IMR-90 (cell line): ENCODE results near the gene S1PR3. TPM values are rescaled to one million over a fixed set of nuclear protein-coding genes. Genes with fewer than 3 reads are reported as not detected.

Experiments used
- ATAC-seq: fragments of 200-7000 bp; cut with Tn5 transposase; 2 replicates; pipeline ENCODE4 v1.9.1; 2020; ENCODE audit warnings: low read depth, mild to moderate bottlenecking, moderate library complexity
- BruUV-seq: library from RNA; stranded (reverse); fragments of 400-500 nt; replicated peaks from 2 replicates; lab custom pipeline; 2021; lab: Mats Ljungman, UMichigan
- CTCF ChIA-PET: fragments of 300-600 bp; formaldehyde crosslinking; extraction: SDS; loops from one replicate; lab custom pipeline; 2021; ENCODE audit warnings: antibody characterized with exemption; lab: Yijun Ruan, JAX
- POLR2A ChIA-PET: fragments of 300-600 bp; sonication (Branson Sonifier 250); formaldehyde crosslinking; loops from one replicate; lab custom pipeline; 2022; ENCODE audit warnings: antibody characterized with exemption; ENCODE audit not compliant: unreplicated experiment; lab: Charles Lee
- DNase-seq: peaks from one replicate; pipeline ENCODE4 v3.0.0; 2013
- H2AFZ ChIP-seq: replicated peaks from 2 replicates; pipeline ENCODE3; 2013; ENCODE audit warnings: low read length, mild to moderate bottlenecking; ENCODE audit not compliant: poor library complexity
- H2AK5ac ChIP-seq: 2 replicates; pipeline ENCODE4 v1.6.1; 2013; ENCODE audit warnings: low read depth, low read length, inconsistent platforms
- H2AK9ac ChIP-seq: replicated peaks from 2 replicates; pipeline ENCODE3; 2013; ENCODE audit warnings: mild to moderate bottlenecking, low read depth, low read length, moderate library complexity; ENCODE audit not compliant: poor library complexity
- H2BK120ac ChIP-seq: 2 replicates; pipeline ENCODE4 v1.6.1; 2013; ENCODE audit warnings: low read depth, low read length, inconsistent platforms
- H2BK15ac ChIP-seq: 3 replicates; pipeline ENCODE4 v1.6.1; 2013; ENCODE audit warnings: low read depth, low read length, inconsistent platforms
- H2BK20ac ChIP-seq: 2 replicates; pipeline ENCODE4 v1.6.1; 2013; ENCODE audit warnings: low read depth, mild to moderate bottlenecking, inconsistent platforms, low read length, moderate library complexity
- H2BK5ac ChIP-seq: 2 replicates; pipeline ENCODE4 v1.6.1; 2013; ENCODE audit warnings: mild to moderate bottlenecking, low read depth, low read length, inconsistent platforms; ENCODE audit not compliant: poor library complexity, severe bottlenecking
- H3K14ac ChIP-seq: replicated peaks from 2 replicates; pipeline ENCODE4 v1.6.1; 2013; ENCODE audit warnings: low read depth, low read length, inconsistent platforms
- H3K18ac ChIP-seq: 2 replicates; pipeline ENCODE4 v1.6.1; 2013; ENCODE audit warnings: low read depth, low read length, control low read depth
- H3K23ac ChIP-seq: 2 replicates; pipeline ENCODE4 v1.6.1; 2013; ENCODE audit warnings: low read depth, low read length, inconsistent platforms
- H3K27ac ChIP-seq: 2 replicates; pipeline ENCODE4 v1.5.1; 2013; ENCODE audit warnings: mild to moderate bottlenecking, control low read depth, low read length; ENCODE audit not compliant: insufficient read depth
- H3K27me3 ChIP-seq: 2 replicates; pipeline ENCODE4 v1.6.1; 2013; ENCODE audit warnings: low read length; ENCODE audit not compliant: control insufficient read depth, insufficient read depth
- H3K36me3 ChIP-seq: 2 replicates; pipeline ENCODE4 v1.6.1; 2013; ENCODE audit warnings: low read length, mixed read lengths; ENCODE audit not compliant: control insufficient read depth, insufficient read depth
- H3K4ac ChIP-seq: 2 replicates; pipeline ENCODE4 v1.6.1; 2013; ENCODE audit warnings: low read depth, low read length, inconsistent platforms
- H3K4me1 ChIP-seq: 2 replicates; pipeline ENCODE4 v1.6.1; 2013; ENCODE audit warnings: low read length, mixed read lengths; ENCODE audit not compliant: control insufficient read depth, insufficient read depth
- H3K4me2 ChIP-seq: 2 replicates; pipeline ENCODE4 v1.6.1; 2013; ENCODE audit warnings: low read depth, mild to moderate bottlenecking, control low read depth, low read length, moderate library complexity
- H3K4me3 ChIP-seq: 2 replicates; pipeline ENCODE4 v1.5.1; 2013; ENCODE audit warnings: low read depth, mild to moderate bottlenecking, control low read depth, low read length, moderate library complexity; ENCODE audit not compliant: insufficient read depth
- H3K56ac ChIP-seq: 2 replicates; pipeline ENCODE4 v1.6.1; 2013; ENCODE audit warnings: low read length, inconsistent platforms; ENCODE audit not compliant: insufficient read depth; ENCODE audit errors: extremely low read depth
- H3K79me1 ChIP-seq, 2 experiments: 2 replicates each; pipeline ENCODE4 v1.6.1; 2013; ENCODE audit warnings: low read length in 2 of 2, inconsistent platforms in 1 of 2, low read depth in 1 of 2
- H3K9ac ChIP-seq: 2 replicates; pipeline ENCODE4 v1.6.1; 2013; ENCODE audit warnings: low read depth, low read length, control low read depth
- H3K9me1 ChIP-seq: 2 replicates; pipeline ENCODE4 v1.6.1; 2013; ENCODE audit warnings: low read length, inconsistent platforms; ENCODE audit not compliant: insufficient read depth
- H3K9me3 ChIP-seq: 2 replicates; pipeline ENCODE4 v1.6.1; 2013; ENCODE audit warnings: low read length; ENCODE audit not compliant: control insufficient read depth, insufficient read depth
- H4K20me1 ChIP-seq: 2 replicates; pipeline ENCODE4 v1.6.1; 2013; ENCODE audit warnings: low read length, inconsistent platforms; ENCODE audit not compliant: insufficient read depth
- H4K5ac ChIP-seq: 2 replicates; pipeline ENCODE4 v1.6.1; 2013; ENCODE audit warnings: mild to moderate bottlenecking, low read depth, low read length, control low read depth
- H4K8ac ChIP-seq, 2 experiments: 2 replicates each; pipeline ENCODE4 v1.6.1; 2013; ENCODE audit warnings: low read depth in 2 of 2, low read length in 2 of 2, control low read depth in 1 of 2, inconsistent platforms in 1 of 2
- H4K91ac ChIP-seq: 2 replicates; pipeline ENCODE4 v1.6.1; 2013; ENCODE audit warnings: low read depth, low read length, inconsistent platforms; ENCODE audit not compliant: insufficient read depth
- CHD1 ChIP-seq: IDR thresholded peaks from 2 replicates; pipeline ENCODE4 v1.6.1; 2012; ENCODE audit warnings: low read depth, low read length, improper control_type of control experiment
- MAFK ChIP-seq: IDR thresholded peaks from 2 replicates; pipeline ENCODE4 v1.6.1; 2012; ENCODE audit warnings: low read depth, low read length, improper control_type of control experiment
- RCOR1 ChIP-seq: IDR thresholded peaks from 2 replicates; pipeline ENCODE4 v1.6.1; 2012; ENCODE audit warnings: mild to moderate bottlenecking, low read length, improper control_type of control experiment; ENCODE audit not compliant: insufficient replicate concordance
- WGBS, 2 experiments: methylation state at CpG; one replicate each; pipeline versions ENCODE4 v1.1.5 to v1.1.7; 2013; ENCODE audit warnings: missing lambda C conversion rate in 2 of 2; ENCODE audit not compliant: insufficient read length in 1 of 2; ENCODE audit errors: extremely low coverage in 2 of 2; 5-methylcytosine and 5-hydroxymethylcytosine counted together
- dilution Hi-C: fragments of 300-500 bp; cut with HindIII; formaldehyde crosslinking; loops from one replicate; pipeline ENCODE4 v1.14.3; 2018; ENCODE audit warnings: low sequenced_read_pairs; ENCODE audit not compliant: unreplicated experiment
- in situ Hi-C: fragments of 300-500 bp; cut with MboI; formaldehyde crosslinking; loops from 3 replicates; pipeline ENCODE4 v1.14.3; 2019; ENCODE audit warnings: low sequenced_read_pairs, inconsistent platforms, mixed read lengths
- intact Hi-C: fragments of 100-400 bp; cut with micrococcal nuclease; formaldehyde crosslinking; loops from 2 replicates; pipeline ENCODE4 v1.10.0; 2022
- polyA plus RNA-seq, 3 experiments: library from polyadenylated mRNA; depleted of rRNA; stranded (reverse); fragments of >200 nt; gene quantifications; 2 replicates each; pipeline ENCODE4 v1.2.3, GENCODE V29; 2012; ENCODE audit warnings: low replicate concordance in 1 of 3
- total RNA-seq: library from RNA; depleted of rRNA; stranded (reverse); fragments of >200 nt; gene quantifications from 2 replicates; pipeline ENCODE4 v1.2.3, GENCODE V29; 2012

Gene S1PR3
- total and polyA plus RNA-seq, 2 of the 4 experiments (the other 2 are of a cell fraction) = 28.4 to 28.7 TPM

DNA sequence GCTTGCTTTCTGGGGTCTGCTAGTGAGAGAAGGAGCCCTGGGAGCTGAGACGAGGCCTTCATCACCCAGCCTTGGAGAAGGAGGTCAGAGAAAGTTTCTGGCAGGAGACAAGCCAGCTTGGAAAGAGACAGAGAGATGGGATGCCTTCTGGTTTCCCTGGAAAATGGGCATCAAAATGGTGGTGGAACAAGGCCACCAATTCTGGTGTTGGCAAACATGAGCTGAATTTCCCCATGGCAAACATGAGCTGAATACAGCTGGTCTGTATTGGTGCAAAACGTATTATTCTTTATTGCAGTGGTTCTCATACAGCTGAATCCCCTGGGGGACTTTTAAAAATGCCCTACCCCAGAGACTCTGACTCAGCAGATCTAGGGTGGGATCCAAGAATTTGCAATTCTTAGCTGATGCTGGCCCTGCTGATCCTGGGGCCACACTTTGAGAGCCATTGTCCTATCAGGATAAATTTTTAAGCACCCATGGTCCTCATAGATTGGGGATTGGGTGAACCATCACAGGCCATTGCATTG lies 39.1 kb upstream of the S1PR3 start:
- Histone ChIP-seq H2AK9ac (no peak overlapping the region), H3K9ac (no peak overlapping the region), H2BK20ac (no peak overlapping the region), H2BK120ac (no peak overlapping the region), H3K4me1 (peaks cover 30% of the 10 kb centered on the region), H3K79me1 (no peaks in the 10 kb centered on the region), H2AFZ (no peak overlapping the region), H3K4ac (no peak overlapping the region), H3K27ac (no peak overlapping the region), H4K91ac (no peak overlapping the region), H4K5ac (no peak overlapping the region; the same call in 1 of the 2 replicates), H3K23ac (no peak overlapping the region), H3K4me3 (no peak overlapping the region), H3K4me2 (no peak overlapping the region), H3K14ac (no peak overlapping the region), H3K27me3 (peaks cover 7% of the 10 kb centered on the region), H2BK5ac (no peak overlapping the region), H3K36me3 (no peaks in the 10 kb centered on the region), H3K9me1 (peaks cover 19% of the 10 kb centered on the region), H3K9me3 (0 out of 2 replicates have a peak, but pooled peaks cover 2% of the 10 kb centered on the region), H2AK5ac (no peak overlapping the region), H3K56ac (no peak overlapping the region), H2BK15ac (no peak overlapping the region), H3K18ac (no peak overlapping the region), H4K8ac (no peak overlapping the region), H4K20me1 (no peaks in the 10 kb centered on the region; the same call in 1 of the 2 replicates)
- dilution Hi-C loops = no loop called here
- CTCF ChIA-PET = no interaction called here
- no TSS peak for BruUV-seq
- in situ Hi-C loops = no loop called here
- no CpG with 5 or more reads among the region's 2 CpGs for WGBS, 2 experiments
- ATAC-seq (no peak), DNase-seq (no peak)
- intact Hi-C loops = loop anchor here (5.0 kb wide), 1 partner anchor 205 kb away; no protein-coding TSS in a partner anchor
- TF ChIP-seq CHD1 (no peak), RCOR1 (no peak), MAFK (0 out of 2 replicates have a peak, but pooled peaks have one; percentile 8)
- POLR2A ChIA-PET = no interaction called here
